Nephron (organoid): ENCODE measurements around the gene SYT14.
"Not testable (repeated sequence)": the region's sequence is repeated elsewhere in the genome, so short reads cannot be mapped to it uniquely, and the experiment has no call there.

Source experiments
- H3K27ac Mint-ChIP-seq, 3 experiments: 2 replicates each; pipeline ENCODE4 v1.8.0; 2020; ENCODE audit warnings: mixed read lengths in 3 of 3, mild to moderate bottlenecking in 2 of 3, moderate library complexity in 1 of 3
- H3K27me3 Mint-ChIP-seq: 2 replicates; pipeline ENCODE4 v1.8.0; 2021; ENCODE audit warnings: low read depth, mild to moderate bottlenecking, moderate library complexity, mixed read lengths
- H3K36me3 Mint-ChIP-seq: 2 replicates; pipeline ENCODE4 v1.8.0; 2020; ENCODE audit warnings: low read depth, mixed read lengths
- H3K4me1 Mint-ChIP-seq: 2 replicates; pipeline ENCODE4 v1.8.0; 2020; ENCODE audit warnings: mixed read lengths
- H3K4me3 Mint-ChIP-seq, 3 experiments: 2 replicates each; pipeline ENCODE4 v1.8.0; 2020; ENCODE audit warnings: mild to moderate bottlenecking in 3 of 3, mixed read lengths in 3 of 3, moderate library complexity in 2 of 3
- H3K9me3 Mint-ChIP-seq: 2 replicates; pipeline ENCODE4 v1.8.0; 2020; ENCODE audit warnings: mixed read lengths
- CTCF ChIP-seq, 3 experiments: fragments of 200-600 bp; sonication (generic); IDR thresholded peaks; one replicate each; pipeline ENCODE4 v1.5.0; 2021; ENCODE audit warnings: antibody characterized with exemption in 3 of 3; ENCODE audit not compliant: unreplicated experiment in 3 of 3

SYT14 gene

GRCh38 chr1:209959623-209960022 is 21.6 kb downstream of the SYT14 start:
- Mint-ChIP-seq H3K4me1 (no peaks in the 10 kb centered on the region), H3K9me3 (no peaks in the 10 kb centered on the region), H3K4me3 (no peak overlapping the region), H3K27me3 (peaks cover 6% of the 10 kb centered on the region), H3K27ac (no peak overlapping the region), H3K36me3 (no peaks in the 10 kb centered on the region)
- TF ChIP-seq CTCF (IDR thresholded peaks at IDR 0.05; ENCODE audit: unreplicated experiment in 3 of 3): no peak

- Mint-ChIP-seq H3K36me3 (no peaks in the 10 kb centered on the region), H3K4me3 (no peak overlapping the region), H3K4me1 (no peaks in the 10 kb centered on the region), H3K27me3 (peaks cover 10% of the 10 kb centered on the region), H3K9me3 (no peaks in the 10 kb centered on the region), H3K27ac (no peak overlapping the region)
- no peak for TF ChIP-seq CTCF (IDR thresholded peaks at IDR 0.05; ENCODE audit: unreplicated experiment in 3 of 3)
Observed at GRCh38 chr1:209960926-209961325, 22.9 kb downstream of the SYT14 start.

GRCh38 chr1:209962388-209962787 is 24.4 kb downstream of the SYT14 start:
- Mint-ChIP-seq H3K27me3 (peaks cover 4% of the 10 kb centered on the region), H3K36me3 (no peaks in the 10 kb centered on the region), H3K4me3 (no peak overlapping the region), H3K27ac (no peak overlapping the region), H3K4me1 (no peaks in the 10 kb centered on the region), H3K9me3 (no peaks in the 10 kb centered on the region)
- no peak for TF ChIP-seq CTCF (IDR thresholded peaks at IDR 0.05; ENCODE audit: unreplicated experiment in 3 of 3)

- no peak overlapping the region for H3K4me3 Mint-ChIP-seq
- H3K4me1 Mint-ChIP-seq: no peaks in the 10 kb centered on the region
- H3K27ac Mint-ChIP-seq: no peak overlapping the region
- H3K27me3 Mint-ChIP-seq: peaks cover 3% of the 10 kb centered on the region
- no peaks in the 10 kb centered on the region for H3K9me3 Mint-ChIP-seq
- TF ChIP-seq CTCF (IDR thresholded peaks at IDR 0.05; ENCODE audit: unreplicated experiment in 3 of 3): no peak
- H3K36me3 Mint-ChIP-seq: no peaks in the 10 kb centered on the region
Observed at GRCh38 chr1:209962856-209963255, 24.8 kb downstream of the SYT14 start.

- no peak for TF ChIP-seq CTCF (IDR thresholded peaks at IDR 0.05; ENCODE audit: unreplicated experiment in 3 of 3)
- Mint-ChIP-seq H3K4me1 (no peaks in the 10 kb centered on the region), H3K4me3 (no peak overlapping the region), H3K27me3 (peaks cover 3% of the 10 kb centered on the region), H3K36me3 (no peaks in the 10 kb centered on the region), H3K9me3 (peaks cover 1% of the 10 kb centered on the region), H3K27ac (no peak overlapping the region)
Observed at GRCh38 chr1:209965996-209966395, 28.0 kb downstream of the SYT14 start.

- Mint-ChIP-seq H3K9me3 (peaks cover 10% of the 10 kb centered on the region), H3K27me3 (peaks cover 12% of the 10 kb centered on the region)
- not testable (repeated sequence) for H3K4me1 Mint-ChIP-seq, H3K4me3 Mint-ChIP-seq, H3K27ac Mint-ChIP-seq, H3K36me3 Mint-ChIP-seq
Observed at GRCh38 chr1:209978721-209979120, 40.7 kb downstream of the SYT14 start.
